IPS DF 6.9 (cell line): ENCODE data around the gene MMP23B.
A peak's percentile ranks its signal among the peaks of the same experiment; 100 is the strongest.

Experiments used
- DNase-seq: peaks from one replicate; pipeline ENCODE4 v3.0.0-alpha.2; 2013; ENCODE audit warnings: low read depth, low spot score
- H3K27ac ChIP-seq: one replicate; pipeline ENCODE4 v1.5.1; 2013; ENCODE audit warnings: low read length, control low read depth
- H3K27me3 ChIP-seq: 2 replicates; pipeline ENCODE4 v1.6.1; 2013; ENCODE audit warnings: mild to moderate bottlenecking, low read length; ENCODE audit not compliant: control insufficient read depth, insufficient read depth
- H3K36me3 ChIP-seq: 2 replicates; pipeline ENCODE4 v1.6.1; 2013; ENCODE audit warnings: low read length; ENCODE audit not compliant: control insufficient read depth, insufficient read depth
- H3K4me1 ChIP-seq: 2 replicates; pipeline ENCODE4 v1.6.1; 2013; ENCODE audit warnings: low read length; ENCODE audit not compliant: control insufficient read depth, insufficient read depth
- H3K4me3 ChIP-seq: 2 replicates; pipeline ENCODE4 v1.5.1; 2013; ENCODE audit warnings: mild to moderate bottlenecking, low read length
- H3K9me3 ChIP-seq: 2 replicates; pipeline ENCODE4 v1.6.1; 2013; ENCODE audit warnings: low read length, inconsistent platforms; ENCODE audit not compliant: control insufficient read depth, insufficient read depth
- WGBS: extraction: QIAGEN DNeasy Blood & Tissue Kit; methylation state at CpG from one replicate; pipeline ENCODE4 v1.1.7; 2013; ENCODE audit warnings: mixed read lengths, missing lambda C conversion rate; ENCODE audit not compliant: insufficient read length, insufficient coverage; 5-methylcytosine and 5-hydroxymethylcytosine counted together

The MMP23B gene

GRCh38 chr1:1598051-1598719 is 33.8 kb upstream of the MMP23B start:
- Histone ChIP-seq H3K36me3 (no peaks in the 10 kb centered on the region), H3K4me3 (no peak overlapping the region), H3K9me3 (no peaks in the 10 kb centered on the region), H3K4me1 (peaks cover 12% of the 10 kb centered on the region), H3K27me3 (peaks cover 5% of the 10 kb centered on the region), H3K27ac (no peak overlapping the region)
- no peak for DNase-seq
- no CpG with 5 or more reads among the region's 28 CpGs for WGBS

- Histone ChIP-seq H3K27me3 (peaks cover 5% of the 10 kb centered on the region), H3K4me1 (peaks cover 12% of the 10 kb centered on the region), H3K9me3 (no peaks in the 10 kb centered on the region), H3K4me3 (no peak overlapping the region), H3K27ac (no peak overlapping the region), H3K36me3 (no peaks in the 10 kb centered on the region)
- no peak for DNase-seq
- WGBS = no CpG with 5 or more reads among the region's 13 CpGs
Observed at GRCh38 chr1:1598720-1599029, 33.3 kb upstream of the MMP23B start.

GRCh38 chr1:1599030-1599934 is 32.7 kb upstream of the MMP23B start:
- peaks cover 12% of the 10 kb centered on the region for H3K4me1 ChIP-seq
- no peaks in the 10 kb centered on the region for H3K36me3 ChIP-seq
- peaks cover 5% of the 10 kb centered on the region for H3K27me3 ChIP-seq
- H3K4me3 ChIP-seq = peak overlapping the region; percentile 43; the same call in 1 of the 2 replicates
- WGBS = no CpG with 5 or more reads among the region's 111 CpGs
- H3K27ac ChIP-seq = no peak overlapping the region
- no peaks in the 10 kb centered on the region for H3K9me3 ChIP-seq
- no peak for DNase-seq

- Histone ChIP-seq H3K4me3 (peak within 1 kb of the TSS; percentile 46; the same call in 1 of the 2 replicates), H3K9me3 (no peaks in the 10 kb centered on the region), H3K36me3 (no peaks in the 10 kb centered on the region), H3K27ac (no peak within 1 kb of the TSS), H3K4me1 (peaks cover 12% of the 10 kb centered on the region), H3K27me3 (peaks cover 5% of the 10 kb centered on the region)
- no peak for DNase-seq
- no CpG with 5 or more reads among the region's 125 CpGs for WGBS
Observed at GRCh38 chr1:1599935-1600860, 31.8 kb upstream of the MMP23B start, which contains the start of gene FNDC10. TSS of gene FNDC10 (minus strand) at chr1:1600135. CDS start at chr1:1600015, 120 bp downstream.

GRCh38 chr1:1600861-1601563 is 31.0 kb upstream of the MMP23B start:
- Histone ChIP-seq H3K9me3 (no peaks in the 10 kb centered on the region), H3K27ac (no peak overlapping the region), H3K36me3 (no peaks in the 10 kb centered on the region), H3K27me3 (peaks cover 5% of the 10 kb centered on the region), H3K4me3 (no peak overlapping the region), H3K4me1 (peaks cover 12% of the 10 kb centered on the region)
- WGBS = no CpG with 5 or more reads among the region's 22 CpGs
- DNase-seq = no peak

GRCh38 chr1:1601564-1602303 is 30.2 kb upstream of the MMP23B start:
- Histone ChIP-seq H3K36me3 (no peaks in the 10 kb centered on the region), H3K27me3 (peaks cover 5% of the 10 kb centered on the region), H3K4me1 (peaks cover 12% of the 10 kb centered on the region), H3K4me3 (no peak overlapping the region), H3K27ac (no peak overlapping the region), H3K9me3 (no peaks in the 10 kb centered on the region)
- no peak for DNase-seq
- no CpG with 5 or more reads among the region's 15 CpGs for WGBS

- Histone ChIP-seq H3K4me3 (no peak overlapping the region), H3K27ac (no peak overlapping the region), H3K9me3 (no peaks in the 10 kb centered on the region), H3K4me1 (peaks cover 7% of the 10 kb centered on the region; the same call in 1 of the 2 replicates), H3K27me3 (peaks cover 5% of the 10 kb centered on the region), H3K36me3 (no peaks in the 10 kb centered on the region)
- no CpG with 5 or more reads among the region's 18 CpGs for WGBS
- DNase-seq = no peak
Observed at GRCh38 chr1:1602304-1602967, 29.5 kb upstream of the MMP23B start.

- Histone ChIP-seq H3K4me3 (no peak overlapping the region), H3K36me3 (no peaks in the 10 kb centered on the region), H3K27me3 (peaks cover 5% of the 10 kb centered on the region), H3K4me1 (peaks cover 3% of the 10 kb centered on the region; the same call in 1 of the 2 replicates), H3K9me3 (no peaks in the 10 kb centered on the region), H3K27ac (no peak overlapping the region)
- WGBS = no CpG with 5 or more reads among the region's 13 CpGs
- no peak for DNase-seq
Observed at GRCh38 chr1:1602968-1603506, 28.9 kb upstream of the MMP23B start.
